ENCODE measurements around the gene ALDH1L2. TPM values are rescaled to one million over a fixed set of nuclear protein-coding genes. Genes with fewer than 3 reads are reported as not detected.
"Not testable (repeated sequence)": the region's sequence is repeated elsewhere in the genome, so short reads cannot be mapped to it uniquely, and the experiment has no call there.

ALDH1L2 gene
- polyA plus RNA-seq, 1 experiment, result 76.1 TPM

DNA sequence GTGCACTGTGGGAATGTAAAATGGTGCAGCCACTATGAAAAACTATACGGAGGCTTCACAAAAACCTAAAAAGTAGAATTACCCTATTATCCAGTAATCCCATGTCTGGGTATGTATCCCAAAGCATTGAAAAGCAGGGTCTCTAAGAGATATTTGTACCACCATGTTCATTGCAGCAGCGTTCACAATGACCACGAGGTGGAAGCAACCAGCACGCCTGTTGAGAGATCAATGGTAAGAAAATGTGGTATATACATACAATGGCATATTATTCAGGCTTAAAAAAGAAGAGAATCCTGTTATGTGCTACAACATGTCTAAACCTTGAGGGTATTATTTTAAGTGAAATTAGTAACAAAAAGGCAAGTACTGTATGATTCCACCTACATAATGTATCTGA, 99.1 kb downstream of the ALDH1L2 start:
- no peaks in the 10 kb centered on the region for H3K36me3 ChIP-seq (ENCODE audit: control insufficient read depth, insufficient read depth, low read length)

DNA sequence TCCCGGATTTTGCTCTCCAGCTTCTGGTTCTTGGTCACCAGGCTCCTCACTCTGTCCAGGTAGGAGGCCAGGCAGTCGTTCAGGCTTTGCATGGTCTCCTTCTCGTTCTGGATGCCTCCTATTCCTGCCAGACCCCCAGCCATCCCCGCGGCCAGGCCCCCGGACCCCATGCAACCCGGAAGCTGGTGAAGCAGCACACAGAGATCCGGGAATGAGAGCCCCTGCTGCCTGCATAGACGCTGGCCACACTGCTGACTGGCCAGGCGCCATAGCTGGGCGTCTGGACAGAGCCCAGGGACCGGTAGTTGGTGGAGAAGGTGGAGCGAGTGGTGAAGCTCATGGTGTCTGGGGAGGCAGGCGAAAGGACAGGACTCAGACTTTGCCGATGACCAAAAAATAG, 106.6 kb downstream of the ALDH1L2 start:
- DNase-seq (ENCODE audit: low read depth); CTCF ChIA-PET: not testable (repeated sequence)

More for the DNA sequence above, 99.1 kb downstream of the ALDH1L2 start:
- CTCF ChIA-PET, result no interaction called here
- POLR2A ChIA-PET, result no interaction called here
- Histone ChIP-seq H3K4me3 (ENCODE audit: low read depth, low read length) (no peak overlapping the region), H3K27me3 (ENCODE audit: control insufficient read depth, insufficient read depth, low read length) (no peaks in the 10 kb centered on the region)
- no peak for DNase-seq (ENCODE audit: low read depth)
- TF ChIP-seq, protein P1, sequence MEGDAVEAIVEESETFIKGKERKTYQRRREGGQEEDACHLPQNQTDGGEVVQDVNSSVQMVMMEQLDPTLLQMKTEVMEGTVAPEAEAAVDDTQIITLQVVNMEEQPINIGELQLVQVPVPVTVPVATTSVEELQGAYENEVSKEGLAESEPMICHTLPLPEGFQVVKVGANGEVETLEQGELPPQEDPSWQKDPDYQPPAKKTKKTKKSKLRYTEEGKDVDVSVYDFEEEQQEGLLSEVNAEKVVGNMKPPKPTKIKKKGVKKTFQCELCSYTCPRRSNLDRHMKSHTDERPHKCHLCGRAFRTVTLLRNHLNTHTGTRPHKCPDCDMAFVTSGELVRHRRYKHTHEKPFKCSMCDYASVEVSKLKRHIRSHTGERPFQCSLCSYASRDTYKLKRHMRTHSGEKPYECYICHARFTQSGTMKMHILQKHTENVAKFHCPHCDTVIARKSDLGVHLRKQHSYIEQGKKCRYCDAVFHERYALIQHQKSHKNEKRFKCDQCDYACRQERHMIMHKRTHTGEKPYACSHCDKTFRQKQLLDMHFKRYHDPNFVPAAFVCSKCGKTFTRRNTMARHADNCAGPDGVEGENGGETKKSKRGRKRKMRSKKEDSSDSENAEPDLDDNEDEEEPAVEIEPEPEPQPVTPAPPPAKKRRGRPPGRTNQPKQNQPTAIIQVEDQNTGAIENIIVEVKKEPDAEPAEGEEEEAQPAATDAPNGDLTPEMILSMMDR (IDR thresholded peaks at IDR 0.05; ENCODE audit: insufficient read depth, low read depth, low read length), result no peak

DNA sequence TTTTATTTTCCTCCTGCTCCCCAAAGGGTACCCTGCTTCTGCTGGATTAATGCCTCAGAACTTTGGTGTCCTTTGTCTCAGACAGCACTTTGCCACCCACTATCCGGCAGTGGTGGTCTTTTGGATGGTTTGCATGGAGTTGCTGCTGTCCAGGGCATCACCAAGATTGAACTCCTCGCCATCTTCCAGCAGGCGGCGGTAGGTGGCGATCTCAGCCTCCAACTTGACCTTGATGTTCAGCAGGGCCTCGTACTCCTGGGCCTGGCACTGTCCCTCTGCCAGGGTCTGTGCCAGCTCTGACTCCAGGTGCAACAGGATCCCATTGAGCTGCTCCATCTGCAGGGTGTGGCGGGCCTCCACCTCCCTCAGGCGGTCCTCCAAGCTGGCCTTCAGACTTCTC, 107.6 kb downstream of the ALDH1L2 start:
- Histone ChIP-seq H3K27me3 (ENCODE audit: control insufficient read depth, insufficient read depth, low read length) (no peaks in the 10 kb centered on the region), H3K36me3 (ENCODE audit: control insufficient read depth, insufficient read depth, low read length) (no peaks in the 10 kb centered on the region), H3K4me3 (ENCODE audit: low read depth, low read length) (no peak overlapping the region)
- no peak for DNase-seq (ENCODE audit: low read depth)
- TF ChIP-seq, protein P1 (IDR thresholded peaks at IDR 0.05; ENCODE audit: insufficient read depth, low read depth, low read length), result no peak
- CTCF ChIA-PET, result interaction anchor here (1.0 kb wide), 1 partner anchor 18 kb away, joined by 5 read pairs; the partner anchor contains the start of gene SLC41A2
- POLR2A ChIA-PET, result no interaction called here

More for the DNA sequence above, 106.6 kb downstream of the ALDH1L2 start:
- H3K27me3 ChIP-seq (ENCODE audit: control insufficient read depth, insufficient read depth, low read length); H3K4me3 ChIP-seq (ENCODE audit: low read depth, low read length); H3K36me3 ChIP-seq (ENCODE audit: control insufficient read depth, insufficient read depth, low read length); POLR2A ChIA-PET: not testable (repeated sequence)

DNA sequence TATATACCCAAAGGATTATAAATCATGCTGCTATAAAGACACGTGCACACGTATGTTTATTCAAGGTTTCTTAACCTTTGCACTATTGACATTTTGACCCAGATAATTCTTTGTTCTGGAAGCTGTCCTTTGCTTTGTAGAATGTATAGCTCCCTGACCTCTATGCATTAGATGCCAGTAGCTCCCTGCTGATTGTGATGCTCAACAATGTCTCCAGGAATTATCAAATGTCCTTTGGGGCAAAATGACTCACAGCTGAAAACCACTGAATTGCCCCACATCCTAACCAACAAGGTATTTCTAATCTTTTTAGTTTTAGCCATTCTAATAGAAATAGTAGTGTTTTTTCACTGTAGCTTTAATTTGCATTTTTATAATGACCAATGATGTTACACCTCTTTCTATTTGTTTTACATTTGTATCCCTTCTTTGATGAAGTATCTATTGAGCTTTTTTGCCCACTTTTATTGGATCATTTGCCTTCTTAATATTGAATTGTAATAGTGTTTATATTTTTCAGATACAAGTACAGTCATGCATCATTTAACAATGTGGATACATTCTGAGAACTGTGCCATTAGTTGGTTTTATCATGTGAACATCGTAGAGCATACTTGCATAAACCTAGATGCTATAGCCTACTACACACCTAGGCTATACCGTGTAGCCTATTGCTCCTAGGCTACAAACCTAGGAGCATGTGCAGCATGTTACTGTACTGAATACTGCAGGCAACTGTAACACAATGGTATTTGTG, 108.5 kb downstream of the ALDH1L2 start:
- no peaks in the 10 kb centered on the region for H3K36me3 ChIP-seq (ENCODE audit: control insufficient read depth, insufficient read depth, low read length)
- no peak for DNase-seq (ENCODE audit: low read depth)
- H3K27me3 ChIP-seq (ENCODE audit: control insufficient read depth, insufficient read depth, low read length), result no peaks in the 10 kb centered on the region
- POLR2A ChIA-PET, result no interaction called here
- TF ChIP-seq, protein P1 (IDR thresholded peaks at IDR 0.05; ENCODE audit: insufficient read depth, low read depth, low read length), result no peak
- CTCF ChIA-PET, result no interaction called here
- H3K4me3 ChIP-seq (ENCODE audit: low read depth, low read length), result no peak overlapping the region

DNA sequence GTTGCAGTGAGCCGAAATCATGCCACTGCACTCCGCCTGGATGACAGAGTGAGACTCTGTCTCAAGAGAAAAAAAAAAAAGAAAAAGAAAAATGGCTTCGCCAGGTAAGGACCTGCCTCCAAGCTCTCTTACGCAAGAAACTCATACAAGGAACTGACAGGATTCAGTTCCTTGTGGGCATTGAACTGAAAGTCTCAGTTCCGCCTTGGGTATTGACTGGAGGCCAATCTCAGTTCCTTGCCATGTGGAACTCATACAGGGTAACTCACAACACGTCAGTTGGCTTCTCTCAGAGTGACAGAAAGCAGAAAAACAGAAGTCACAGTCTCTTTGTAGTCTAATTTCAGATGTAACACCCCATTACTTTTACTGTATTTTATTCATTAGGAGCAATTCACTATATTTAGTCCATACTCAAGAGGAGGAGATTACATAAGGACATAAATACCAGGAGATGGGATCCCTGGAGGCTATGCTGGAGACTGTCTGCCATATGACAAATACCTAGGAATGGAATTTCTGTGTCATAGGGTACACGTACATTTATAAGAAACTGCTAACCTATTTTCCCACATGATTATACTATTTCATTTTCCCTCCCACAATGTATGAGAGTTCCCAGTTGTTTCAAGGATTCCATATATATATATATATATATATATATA, 109.5 kb downstream of the ALDH1L2 start:
- TF ChIP-seq, protein P1 (IDR thresholded peaks at IDR 0.05; ENCODE audit: insufficient read depth, low read depth, low read length), result no peak
- H3K4me3 ChIP-seq (ENCODE audit: low read depth, low read length), result no peak overlapping the region
- no peaks in the 10 kb centered on the region for H3K36me3 ChIP-seq (ENCODE audit: control insufficient read depth, insufficient read depth, low read length)
- no peaks in the 10 kb centered on the region for H3K27me3 ChIP-seq (ENCODE audit: control insufficient read depth, insufficient read depth, low read length)
- ChIA-PET POLR2A (no interaction called here), CTCF (no interaction called here)
- DNase-seq (ENCODE audit: low read depth), result no peak
